Measurements from ENCODE around the gene SPPL2C. TPM values are rescaled to one million over a fixed set of nuclear protein-coding genes. Genes with fewer than 3 reads are reported as not detected.

Gene SPPL2C, protein sequence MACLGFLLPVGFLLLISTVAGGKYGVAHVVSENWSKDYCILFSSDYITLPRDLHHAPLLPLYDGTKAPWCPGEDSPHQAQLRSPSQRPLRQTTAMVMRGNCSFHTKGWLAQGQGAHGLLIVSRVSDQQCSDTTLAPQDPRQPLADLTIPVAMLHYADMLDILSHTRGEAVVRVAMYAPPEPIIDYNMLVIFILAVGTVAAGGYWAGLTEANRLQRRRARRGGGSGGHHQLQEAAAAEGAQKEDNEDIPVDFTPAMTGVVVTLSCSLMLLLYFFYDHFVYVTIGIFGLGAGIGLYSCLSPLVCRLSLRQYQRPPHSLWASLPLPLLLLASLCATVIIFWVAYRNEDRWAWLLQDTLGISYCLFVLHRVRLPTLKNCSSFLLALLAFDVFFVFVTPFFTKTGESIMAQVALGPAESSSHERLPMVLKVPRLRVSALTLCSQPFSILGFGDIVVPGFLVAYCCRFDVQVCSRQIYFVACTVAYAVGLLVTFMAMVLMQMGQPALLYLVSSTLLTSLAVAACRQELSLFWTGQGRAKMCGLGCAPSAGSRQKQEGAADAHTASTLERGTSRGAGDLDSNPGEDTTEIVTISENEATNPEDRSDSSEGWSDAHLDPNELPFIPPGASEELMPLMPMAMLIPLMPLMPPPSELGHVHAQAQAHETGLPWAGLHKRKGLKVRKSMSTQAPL
- total RNA-seq (2014; rRNA removed; shearing (Covaris generic)): not detected in 2 replicates
- not detected in 2 replicates for polyA plus RNA-seq (2014; cell fraction: nucleus; rRNA removed)

DNA sequence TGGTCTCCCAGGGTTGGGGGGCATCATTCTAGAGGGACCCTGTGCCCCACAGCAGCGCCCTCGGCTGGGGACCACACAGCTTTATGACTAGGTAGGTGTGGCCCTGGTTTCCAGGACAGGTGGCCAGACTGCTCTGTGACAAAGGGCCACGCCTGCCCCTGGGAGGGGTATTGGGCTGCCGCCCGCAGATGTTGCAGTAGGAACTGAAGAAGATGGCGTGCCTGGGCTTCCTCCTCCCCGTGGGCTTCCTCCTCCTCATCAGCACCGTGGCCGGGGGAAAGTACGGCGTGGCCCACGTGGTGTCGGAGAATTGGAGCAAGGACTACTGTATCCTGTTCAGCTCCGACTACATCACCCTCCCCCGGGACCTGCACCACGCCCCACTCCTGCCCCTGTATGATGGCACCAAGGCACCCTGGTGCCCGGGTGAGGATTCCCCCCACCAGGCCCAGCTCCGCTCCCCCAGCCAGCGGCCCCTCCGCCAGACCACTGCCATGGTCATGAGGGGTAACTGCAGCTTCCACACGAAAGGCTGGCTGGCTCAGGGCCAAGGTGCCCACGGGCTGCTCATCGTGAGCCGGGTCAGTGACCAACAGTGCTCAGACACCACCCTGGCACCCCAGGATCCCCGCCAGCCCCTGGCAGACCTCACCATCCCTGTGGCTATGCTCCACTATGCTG is at the start of gene SPPL2C:
SPPL2C (plus strand) TSS at position 187 of the 681 bp plus-strand sequence; CDS start at position 213, 26 bp downstream.
- no peak for DNase-seq (ENCODE audit: extremely low read depth, low read depth)

DNA sequence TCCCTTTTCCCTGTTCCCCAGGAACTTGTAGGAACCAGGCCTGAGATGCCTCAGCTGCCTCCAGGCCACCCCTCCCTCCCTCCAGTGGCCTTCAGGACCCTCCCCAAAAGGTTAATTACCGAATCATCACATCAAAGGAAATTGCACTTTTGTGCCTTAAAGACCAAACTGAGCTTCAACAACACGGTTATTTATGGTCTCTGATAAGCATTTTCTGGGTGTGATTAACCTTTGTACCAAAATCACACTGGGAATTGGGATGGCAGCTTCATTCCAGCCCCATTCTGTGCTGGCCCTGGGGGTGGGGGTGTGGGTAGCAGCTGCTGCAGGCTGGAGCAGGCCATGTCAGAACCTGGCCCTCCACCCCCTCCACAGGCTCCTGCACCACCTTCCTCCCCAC is 43.9 kb upstream of the SPPL2C start:
- DNase-seq (ENCODE audit: extremely low read depth, low read depth): no peak

DNA sequence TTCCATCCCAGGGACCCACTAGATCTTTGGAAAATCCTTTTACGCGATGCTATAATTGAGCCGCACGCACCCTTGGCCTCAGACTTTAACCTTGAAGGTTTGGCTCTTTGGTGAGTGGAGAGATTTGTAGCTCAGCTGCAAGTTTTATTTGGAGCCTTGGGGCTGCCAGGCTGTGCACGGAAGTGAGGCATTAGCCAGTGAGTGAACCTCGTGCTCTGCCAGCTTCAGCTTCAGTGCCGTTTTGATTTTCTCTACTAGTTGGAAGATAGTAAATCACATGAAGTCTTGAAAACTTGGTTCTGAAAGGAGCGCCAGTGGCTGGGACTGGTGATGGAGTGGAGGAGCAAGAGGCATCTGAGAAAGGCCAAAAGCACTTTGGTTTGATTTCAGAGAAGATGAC is 43.3 kb upstream of the SPPL2C start:
- DNase-seq (ENCODE audit: extremely low read depth, low read depth): no peak

DNA sequence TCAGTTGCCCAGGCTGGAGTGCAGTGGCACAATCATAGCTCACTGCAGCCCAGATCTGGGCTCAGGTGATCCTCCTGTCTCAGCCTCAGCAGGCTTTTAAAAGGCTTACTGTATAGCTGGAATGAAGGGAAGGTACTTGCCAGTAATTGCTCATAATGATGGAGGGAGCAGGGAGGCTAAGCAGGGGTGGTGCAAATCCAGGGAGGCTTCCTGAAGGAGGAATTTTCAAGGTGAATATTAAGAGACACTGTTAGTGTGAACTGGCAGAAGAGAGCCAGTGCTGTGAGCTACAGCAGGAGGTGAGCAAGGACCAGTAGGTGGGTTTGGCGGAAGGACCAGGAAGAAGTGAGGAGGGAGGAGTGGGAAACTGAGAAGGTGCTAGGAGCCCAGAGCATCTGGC is 35.8 kb upstream of the SPPL2C start:
- DNase-seq (ENCODE audit: extremely low read depth, low read depth): no peak

DNA sequence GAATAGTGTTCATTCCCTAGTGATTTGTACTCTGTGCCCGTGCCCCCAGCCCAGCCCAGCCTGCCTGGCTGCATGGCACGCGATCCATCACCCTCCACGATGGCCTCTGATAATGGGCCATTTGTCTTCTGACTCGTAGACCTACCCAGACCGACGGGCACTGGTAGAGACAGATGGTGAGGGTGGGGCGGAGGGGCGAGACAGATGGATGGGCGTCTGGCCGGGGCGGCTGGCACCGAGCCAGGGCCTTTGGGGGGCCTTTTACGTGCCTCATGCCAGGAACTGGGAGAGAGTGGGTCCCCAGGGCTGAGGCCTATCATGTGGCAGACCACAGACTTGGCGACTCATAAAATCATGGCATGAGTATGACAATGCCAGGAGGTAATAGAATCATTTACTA is 35.2 kb upstream of the SPPL2C start:
- no peak for DNase-seq (ENCODE audit: extremely low read depth, low read depth)

DNA sequence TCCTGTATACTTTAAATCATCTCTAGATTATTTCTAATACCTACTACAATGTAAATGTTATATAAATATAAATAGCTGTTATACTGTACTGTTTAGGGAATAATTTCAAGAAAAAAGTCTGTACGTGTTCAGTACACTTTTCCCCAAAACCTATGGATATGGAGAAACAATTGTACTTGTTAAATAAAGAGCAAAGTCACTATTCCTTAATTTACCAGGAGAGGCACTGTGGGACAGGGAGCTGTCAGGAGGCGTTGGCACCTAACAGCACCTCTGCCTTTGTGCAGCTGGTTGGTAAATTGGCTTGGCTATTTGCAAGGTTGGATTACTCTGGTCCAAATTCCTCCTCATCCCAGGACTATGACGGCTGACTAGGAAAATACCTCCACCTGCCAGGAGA is 32.6 kb upstream of the SPPL2C start:
- DNase-seq (ENCODE audit: extremely low read depth, low read depth): no peak

DNA sequence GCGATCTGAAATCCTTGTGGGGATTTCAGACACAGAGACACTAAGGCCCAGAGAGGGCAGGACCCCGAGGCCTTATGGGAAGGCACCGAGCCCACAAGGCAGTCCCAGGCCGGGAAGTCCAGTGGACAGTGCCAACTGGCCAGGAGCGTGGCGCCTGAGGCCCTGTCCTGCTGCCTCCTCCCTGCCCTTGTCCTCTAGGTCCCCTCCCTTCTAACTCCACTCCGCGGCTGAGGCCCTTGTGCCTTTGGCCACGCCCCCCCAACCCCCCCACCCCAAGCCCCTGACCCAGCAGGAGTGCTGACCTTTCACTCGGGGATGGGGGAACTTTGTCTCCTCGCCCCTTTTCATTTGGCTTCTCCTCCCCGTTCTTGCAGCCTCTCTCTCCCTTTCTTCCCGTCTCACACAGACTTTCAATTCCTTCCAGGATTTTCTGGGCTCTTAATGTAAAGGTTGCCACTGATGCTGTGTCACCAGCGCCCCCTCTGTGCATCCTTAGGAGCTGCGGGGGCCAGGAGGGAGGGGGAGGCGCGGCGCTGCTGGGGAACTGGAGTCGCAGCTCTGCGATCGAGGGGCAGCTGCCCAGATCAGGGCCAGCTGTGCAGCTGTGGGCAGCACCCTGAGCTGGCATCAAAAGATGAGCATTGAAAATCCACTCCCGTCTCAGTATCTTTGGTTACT is 31.5 kb upstream of the SPPL2C start:
- DNase-seq (ENCODE audit: extremely low read depth, low read depth): no peak

DNA sequence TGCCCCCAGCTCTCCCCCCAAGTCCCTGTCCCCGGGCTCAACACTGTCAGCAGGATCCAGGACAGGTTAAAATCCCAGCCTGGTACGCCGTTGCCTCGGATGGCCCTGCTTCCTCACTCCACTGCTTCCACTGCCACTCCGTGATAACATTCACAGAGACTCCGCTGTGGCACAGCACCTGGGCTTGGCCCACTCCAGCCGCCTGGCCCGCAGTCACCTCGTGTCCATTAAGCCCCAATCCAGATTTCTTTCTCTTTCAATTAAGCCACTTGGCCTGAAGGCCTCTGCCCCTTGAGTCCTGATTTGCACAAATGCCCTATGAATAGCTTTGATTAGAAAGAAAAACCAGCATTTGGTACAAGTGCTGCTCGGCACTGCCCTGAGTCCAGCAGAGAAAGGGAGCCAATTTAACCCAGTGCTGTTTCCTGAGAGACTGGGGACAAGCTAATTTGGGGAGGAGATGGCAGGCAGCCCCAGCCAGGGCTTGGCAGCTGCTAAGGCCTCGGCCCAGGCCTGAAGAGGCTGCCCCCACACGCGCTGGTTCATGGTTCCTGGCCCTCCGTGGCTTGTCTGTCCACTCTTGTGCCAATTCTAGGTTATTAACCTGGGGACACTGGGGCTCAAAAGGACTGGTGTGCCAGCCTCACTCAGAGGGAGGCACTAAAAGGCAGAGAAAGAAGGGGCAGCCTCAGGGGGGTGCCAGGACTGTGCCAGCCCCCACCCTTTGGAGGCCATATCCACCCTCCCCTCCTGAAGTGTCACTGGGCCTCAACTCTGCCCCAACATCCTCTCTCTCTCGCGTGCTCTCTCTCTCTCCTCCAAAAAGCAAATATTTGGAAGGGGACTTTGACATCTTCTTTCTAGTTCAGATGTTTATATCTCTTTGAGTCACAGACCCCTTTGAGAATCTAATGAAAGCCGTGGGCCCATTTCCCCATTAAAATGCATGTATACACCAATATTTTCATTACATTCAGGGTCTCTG is 29.8 kb upstream of the SPPL2C start:
- no peak for DNase-seq (ENCODE audit: extremely low read depth, low read depth)

DNA sequence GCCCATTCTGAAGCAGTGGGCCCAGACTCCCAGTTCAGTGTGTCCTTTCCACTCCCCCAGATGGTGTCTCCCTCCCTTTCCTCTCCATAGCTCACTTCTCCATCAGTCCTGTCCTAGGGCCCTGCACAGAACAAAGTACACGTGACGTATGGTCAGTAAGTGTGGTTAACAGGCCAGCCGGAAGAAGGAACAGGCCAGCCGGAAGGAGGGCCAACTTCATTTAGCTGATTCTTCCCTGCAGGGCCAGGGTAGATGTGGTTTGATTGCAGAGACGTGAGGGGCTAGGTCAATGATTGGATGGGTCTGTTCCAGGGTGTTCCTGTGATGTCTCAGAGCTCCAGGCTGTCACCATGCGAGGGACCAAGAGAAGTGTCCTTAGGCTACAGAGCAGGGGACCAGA is 28.9 kb upstream of the SPPL2C start:
- DNase-seq (ENCODE audit: extremely low read depth, low read depth): no peak

DNA sequence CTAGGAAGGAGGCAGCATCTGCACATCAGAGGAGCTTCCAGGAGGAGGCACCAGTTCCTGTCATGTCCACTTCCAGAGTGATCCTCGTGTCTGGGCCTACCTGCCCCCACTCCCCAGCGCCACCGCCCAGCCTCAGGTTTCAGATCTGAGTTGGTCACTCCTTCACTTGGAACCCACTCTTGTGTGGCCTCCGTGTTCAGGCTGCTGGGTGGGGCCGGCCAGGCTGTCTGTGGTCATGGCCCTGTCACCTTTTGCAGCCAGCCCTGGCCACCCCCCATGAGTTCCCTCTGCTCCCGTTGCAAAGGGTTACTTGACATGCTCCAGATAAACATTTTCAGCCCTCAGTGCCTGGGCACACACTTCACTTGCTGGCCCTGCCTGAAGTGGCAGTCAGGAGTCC is 26.6 kb upstream of the SPPL2C start:
- no peak for DNase-seq (ENCODE audit: extremely low read depth, low read depth)

DNA sequence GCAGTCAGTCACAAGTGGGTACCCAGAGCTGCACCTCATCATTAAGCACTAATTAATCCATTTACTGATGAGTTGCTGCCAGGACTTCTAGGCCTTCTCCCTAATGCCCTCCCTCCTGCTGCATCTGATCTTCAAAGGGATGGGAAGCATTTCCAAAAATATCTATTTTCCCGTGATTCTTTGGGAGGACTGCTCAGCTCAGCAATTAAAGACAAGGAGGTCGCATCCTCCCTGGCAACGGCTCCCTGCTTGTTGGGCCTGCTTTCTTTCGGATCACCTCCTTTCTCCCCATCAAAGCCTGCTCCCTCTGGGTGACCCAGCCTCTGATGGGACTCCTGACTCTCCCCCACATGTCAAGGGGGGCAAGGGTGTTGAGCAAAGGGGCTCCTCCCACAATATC is 26.0 kb upstream of the SPPL2C start:
- no peak for DNase-seq (ENCODE audit: extremely low read depth, low read depth)

DNA sequence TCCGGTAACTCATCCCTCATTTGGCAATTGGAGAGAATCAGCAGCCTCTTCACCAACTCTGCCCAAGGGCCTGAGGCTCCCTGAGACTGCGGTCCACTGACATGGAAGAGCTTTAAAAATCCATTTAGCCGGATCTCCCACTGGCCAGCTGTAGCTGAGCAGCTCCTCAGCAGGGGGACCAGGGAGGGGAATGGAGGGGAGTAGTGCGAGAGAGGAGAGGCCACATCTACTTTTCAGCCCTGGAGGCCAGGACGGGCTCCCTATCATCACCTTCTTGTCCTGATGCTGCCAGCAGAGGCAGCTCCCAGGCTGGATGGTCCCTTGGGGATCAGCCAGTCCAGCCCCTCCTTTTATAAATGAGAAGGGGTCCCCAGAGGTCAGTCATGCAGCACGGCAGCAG is 25.0 kb upstream of the SPPL2C start:
- no peak for DNase-seq (ENCODE audit: extremely low read depth, low read depth)

DNA sequence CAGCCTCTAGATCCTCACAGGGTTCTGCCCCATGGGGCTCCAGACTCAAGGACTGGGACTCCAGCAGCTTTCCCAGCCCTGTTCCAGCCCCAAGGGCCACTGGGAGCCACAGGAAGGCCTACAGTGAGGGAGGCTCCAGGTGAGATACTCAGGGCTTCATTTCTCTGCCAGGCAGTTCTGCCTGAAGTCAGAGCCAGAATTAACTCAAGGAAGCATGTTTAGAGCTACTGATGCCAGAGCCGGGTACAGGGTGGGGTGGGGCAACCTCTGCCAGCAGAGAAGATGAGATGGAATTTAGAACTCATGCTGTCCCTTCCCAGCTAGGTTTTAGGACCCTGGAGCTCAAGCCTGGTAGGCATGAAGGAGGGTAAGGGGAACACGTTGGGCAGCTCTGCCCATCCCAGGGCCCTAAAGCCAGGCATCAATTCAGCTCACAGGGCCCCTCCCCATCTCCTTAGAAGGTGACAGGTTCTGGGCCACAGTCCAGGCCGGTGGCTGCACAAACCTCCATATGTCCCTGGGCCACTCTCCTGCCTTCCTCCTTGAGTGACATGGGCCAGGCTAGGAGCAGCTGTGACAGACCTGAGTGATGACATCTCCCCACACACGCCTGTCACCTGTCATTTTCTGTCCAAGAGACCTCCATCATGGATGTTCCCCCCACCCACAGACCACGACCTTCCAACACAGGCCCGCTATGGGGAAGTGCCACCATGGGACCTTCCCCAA is 24.5 kb upstream of the SPPL2C start:
- DNase-seq (ENCODE audit: extremely low read depth, low read depth): no peak

DNA sequence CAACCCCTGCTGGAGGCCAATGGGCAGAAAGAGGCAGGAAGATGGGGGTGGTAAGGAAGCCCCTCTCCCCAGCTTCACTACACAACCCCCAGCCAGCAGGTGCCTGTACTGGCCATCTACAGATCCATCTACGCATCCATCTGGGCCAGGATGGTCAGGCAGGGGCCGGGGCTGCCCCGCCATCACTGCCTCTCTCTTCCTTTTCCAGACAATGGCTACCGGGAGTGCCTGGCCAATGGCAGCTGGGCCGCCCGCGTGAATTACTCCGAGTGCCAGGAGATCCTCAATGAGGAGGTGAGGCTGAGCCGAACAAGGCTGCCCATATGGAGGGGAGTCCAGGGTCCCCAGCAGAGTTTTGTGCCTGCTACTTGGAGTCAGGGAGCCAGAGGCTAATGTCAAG is 23.5 kb upstream of the SPPL2C start:
- DNase-seq (ENCODE audit: extremely low read depth, low read depth): no peak

DNA sequence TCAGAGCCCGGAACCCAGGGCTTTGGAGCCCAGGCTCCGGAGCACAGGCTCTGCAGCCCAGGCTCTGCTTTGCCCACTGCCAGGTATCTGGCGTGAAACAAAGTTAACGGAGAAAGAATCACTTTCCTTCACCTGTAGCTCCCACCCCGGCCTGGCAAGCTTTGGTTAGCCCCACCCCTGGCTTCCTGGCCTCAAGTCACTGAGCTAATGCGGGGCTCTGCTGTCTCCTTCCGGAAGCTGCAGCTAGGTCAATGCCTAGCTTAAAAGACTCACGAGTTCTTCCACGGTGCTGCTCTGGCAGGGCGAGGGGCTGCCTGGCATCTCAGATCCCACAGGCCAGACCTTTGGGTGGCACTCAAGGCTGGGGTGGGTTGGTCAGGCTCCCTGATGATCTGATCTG is 21.1 kb upstream of the SPPL2C start:
- no peak for DNase-seq (ENCODE audit: extremely low read depth, low read depth)

DNA sequence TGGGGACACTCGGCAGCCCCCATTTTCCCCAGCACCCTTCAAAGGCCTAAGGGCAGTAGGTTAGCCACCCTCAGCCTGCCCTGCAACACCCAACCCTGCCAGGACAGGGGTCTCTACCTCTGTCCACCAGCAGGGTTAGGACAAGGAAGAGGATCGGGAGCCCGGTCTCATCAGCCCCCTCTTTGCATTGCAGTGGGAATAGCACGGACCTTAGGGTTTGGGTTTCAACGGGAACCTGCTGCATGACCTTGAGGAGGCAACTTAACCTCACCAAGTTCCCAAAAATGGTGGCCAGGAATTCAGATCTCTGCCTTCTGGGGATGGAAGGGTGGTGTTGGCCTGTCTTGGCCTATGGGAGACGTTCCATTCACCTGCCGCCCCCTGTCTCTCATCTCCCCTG is 20.2 kb upstream of the SPPL2C start:
- no peak for DNase-seq (ENCODE audit: extremely low read depth, low read depth)

DNA sequence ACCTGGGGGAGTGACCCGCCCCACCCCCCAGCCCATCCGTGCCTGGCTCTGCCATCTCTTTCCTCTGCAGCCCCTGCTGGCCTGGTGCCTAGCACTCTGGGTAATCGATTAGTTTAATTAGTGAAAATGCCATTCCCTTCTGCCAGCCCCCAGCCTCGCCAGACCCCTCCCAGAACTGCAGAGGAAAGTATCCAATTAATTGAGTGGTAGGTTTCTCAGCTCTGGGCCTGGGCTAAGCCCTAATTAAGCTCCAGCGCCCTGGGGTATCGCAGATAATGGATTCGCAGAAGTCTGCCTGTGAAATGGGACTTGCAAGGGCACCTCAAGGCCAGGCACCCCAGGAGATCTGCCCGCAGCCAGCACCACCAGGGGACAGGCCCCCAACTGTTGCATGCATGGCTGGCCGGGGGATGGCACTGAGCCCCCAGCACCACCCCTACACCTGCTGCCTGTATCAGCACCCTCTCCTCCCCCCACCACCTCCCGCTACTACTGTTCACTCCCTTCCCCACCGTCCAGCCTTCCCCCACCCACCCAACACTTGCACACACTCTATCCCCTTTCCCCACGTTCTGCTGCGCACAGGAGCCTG is 19.7 kb upstream of the SPPL2C start:
- no peak for DNase-seq (ENCODE audit: extremely low read depth, low read depth)

DNA sequence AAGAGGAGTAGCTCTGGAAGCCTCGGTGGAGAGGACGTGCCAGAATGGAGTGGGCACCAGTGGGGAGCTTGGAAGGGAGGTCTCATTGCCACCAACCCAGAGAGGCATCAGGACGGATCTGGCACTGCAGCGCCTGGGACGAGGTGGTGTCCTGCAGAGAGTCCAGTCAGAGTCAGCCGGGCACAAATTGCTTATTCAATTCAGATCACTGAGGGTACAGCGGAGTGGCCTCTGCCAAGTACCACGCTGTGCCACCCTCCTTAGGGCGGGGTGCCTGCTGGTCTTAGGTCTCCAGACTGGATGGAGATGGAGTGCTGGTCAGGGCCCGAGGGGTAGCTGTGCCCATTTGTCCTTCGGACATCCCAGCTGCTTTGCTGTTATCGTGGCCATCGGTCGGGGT is 18.9 kb upstream of the SPPL2C start:
- no peak for DNase-seq (ENCODE audit: extremely low read depth, low read depth)

Measured in NCI-H460 (cell line).